ENCODE measurements around the gene RNF19B. TPM values are rescaled to one million over a fixed set of nuclear protein-coding genes. Genes with fewer than 3 reads are reported as not detected.

The RNF19B gene, protein sequence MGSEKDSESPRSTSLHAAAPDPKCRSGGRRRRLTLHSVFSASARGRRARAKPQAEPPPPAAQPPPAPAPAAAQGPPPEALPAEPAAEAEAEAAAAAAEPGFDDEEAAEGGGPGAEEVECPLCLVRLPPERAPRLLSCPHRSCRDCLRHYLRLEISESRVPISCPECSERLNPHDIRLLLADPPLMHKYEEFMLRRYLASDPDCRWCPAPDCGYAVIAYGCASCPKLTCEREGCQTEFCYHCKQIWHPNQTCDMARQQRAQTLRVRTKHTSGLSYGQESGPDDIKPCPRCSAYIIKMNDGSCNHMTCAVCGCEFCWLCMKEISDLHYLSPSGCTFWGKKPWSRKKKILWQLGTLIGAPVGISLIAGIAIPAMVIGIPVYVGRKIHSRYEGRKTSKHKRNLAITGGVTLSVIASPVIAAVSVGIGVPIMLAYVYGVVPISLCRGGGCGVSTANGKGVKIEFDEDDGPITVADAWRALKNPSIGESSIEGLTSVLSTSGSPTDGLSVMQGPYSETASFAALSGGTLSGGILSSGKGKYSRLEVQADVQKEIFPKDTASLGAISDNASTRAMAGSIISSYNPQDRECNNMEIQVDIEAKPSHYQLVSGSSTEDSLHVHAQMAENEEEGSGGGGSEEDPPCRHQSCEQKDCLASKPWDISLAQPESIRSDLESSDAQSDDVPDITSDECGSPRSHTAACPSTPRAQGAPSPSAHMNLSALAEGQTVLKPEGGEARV
- 100 to 1,000 TPM in 1 of 3 donors, 10 to 100 TPM in 2; 44.2 to 110 (median 54.3) TPM for total RNA-seq
- total RNA-seq (2013), result 22.1 TPM

DNA sequence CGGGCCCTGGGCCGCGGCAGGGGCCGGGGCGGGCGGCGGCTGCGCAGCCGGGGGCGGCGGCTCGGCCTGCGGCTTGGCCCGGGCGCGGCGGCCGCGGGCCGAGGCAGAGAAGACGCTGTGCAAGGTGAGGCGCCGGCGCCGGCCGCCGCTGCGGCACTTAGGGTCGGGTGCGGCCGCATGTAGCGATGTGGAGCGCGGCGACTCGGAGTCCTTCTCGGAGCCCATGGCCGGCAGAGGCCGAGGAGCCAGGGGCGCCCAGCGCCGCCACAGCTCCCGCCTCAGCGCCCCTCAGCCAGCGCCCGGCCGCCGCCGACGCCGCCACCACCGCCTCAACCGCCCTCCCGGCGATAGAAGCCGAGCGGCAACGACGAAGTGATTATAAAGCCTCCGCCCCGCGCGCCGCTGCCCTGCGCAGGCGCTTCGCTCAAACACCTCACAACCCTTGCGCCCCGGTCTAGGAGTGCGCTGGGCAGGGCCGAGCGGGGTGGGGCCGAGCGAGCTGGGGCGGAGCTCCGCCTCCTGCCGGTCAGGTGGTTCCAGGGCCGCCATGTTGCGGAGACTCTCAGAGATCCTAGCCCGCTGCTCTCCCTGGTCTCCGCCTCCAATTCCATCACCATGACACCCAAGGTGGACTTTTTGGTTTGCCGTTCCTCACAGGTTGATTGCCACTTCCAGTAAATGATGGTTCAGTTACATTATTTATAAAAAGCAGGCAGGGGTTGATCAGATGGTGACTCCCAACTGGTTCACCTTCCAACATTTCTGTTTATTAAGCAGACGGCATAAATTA, at the start of gene RNF19B:
Gene RNF19B (minus strand): TSS at position 349 of the 790 bp plus-strand sequence. CDS start 124 bp downstream, at position 225.
- 1% methylated on average over 82 of the region's 83 CpGs for WGBS (ENCODE audit: insufficient coverage)
- Histone ChIP-seq H3K27ac (ENCODE audit: low read length) (peak within 1 kb of the TSS; percentile 80), H3K9me3 (ENCODE audit: control insufficient read depth, insufficient read depth, low read length) (no peaks in the 10 kb centered on the region), H3K36me3 (ENCODE audit: control insufficient read depth, insufficient read depth, low read length) (no peaks in the 10 kb centered on the region), H3K4me1 (ENCODE audit: control insufficient read depth, insufficient read depth, low read length) (peaks cover 18% of the 10 kb centered on the region), H3K27me3 (ENCODE audit: control insufficient read depth, insufficient read depth, low read length) (no peaks in the 10 kb centered on the region), H3K4me3 (ENCODE audit: low read length) (peak within 1 kb of the TSS; percentile 67)
- TF ChIP-seq, protein P1, sequence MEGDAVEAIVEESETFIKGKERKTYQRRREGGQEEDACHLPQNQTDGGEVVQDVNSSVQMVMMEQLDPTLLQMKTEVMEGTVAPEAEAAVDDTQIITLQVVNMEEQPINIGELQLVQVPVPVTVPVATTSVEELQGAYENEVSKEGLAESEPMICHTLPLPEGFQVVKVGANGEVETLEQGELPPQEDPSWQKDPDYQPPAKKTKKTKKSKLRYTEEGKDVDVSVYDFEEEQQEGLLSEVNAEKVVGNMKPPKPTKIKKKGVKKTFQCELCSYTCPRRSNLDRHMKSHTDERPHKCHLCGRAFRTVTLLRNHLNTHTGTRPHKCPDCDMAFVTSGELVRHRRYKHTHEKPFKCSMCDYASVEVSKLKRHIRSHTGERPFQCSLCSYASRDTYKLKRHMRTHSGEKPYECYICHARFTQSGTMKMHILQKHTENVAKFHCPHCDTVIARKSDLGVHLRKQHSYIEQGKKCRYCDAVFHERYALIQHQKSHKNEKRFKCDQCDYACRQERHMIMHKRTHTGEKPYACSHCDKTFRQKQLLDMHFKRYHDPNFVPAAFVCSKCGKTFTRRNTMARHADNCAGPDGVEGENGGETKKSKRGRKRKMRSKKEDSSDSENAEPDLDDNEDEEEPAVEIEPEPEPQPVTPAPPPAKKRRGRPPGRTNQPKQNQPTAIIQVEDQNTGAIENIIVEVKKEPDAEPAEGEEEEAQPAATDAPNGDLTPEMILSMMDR (IDR thresholded peaks at IDR 0.05), result no peak
- peak; percentile 90 to 98 (median 92) for ATAC-seq
- peak within 1 kb of the TSS; percentile 92 for H3K4me3 Mint-ChIP-seq
- H3K9me3 Mint-ChIP-seq, result no peaks in the 10 kb centered on the region
- peak; percentile 90 to 96 for DNase-seq
- peaks cover 0 to 10% of the 10 kb centered on the region in 2 donors for H3K27me3 Mint-ChIP-seq (ENCODE audit: low read depth in 2 of 2)
- peak within 1 kb of the TSS; percentile 90 to 91 for H3K27ac Mint-ChIP-seq
- H3K36me3 Mint-ChIP-seq, result no peaks in the 10 kb centered on the region
- intact Hi-C loops (cut with micrococcal nuclease), result loop anchor here (1.0 kb wide), 1 partner anchor 17 kb away; no protein-coding TSS in a partner anchor
- peaks cover 36 to 40% of the 10 kb centered on the region in 2 donors for H3K4me1 Mint-ChIP-seq

- no peak for DNase-seq
- Mint-ChIP-seq H3K4me3 (no peak overlapping the region), H3K27ac (no peak overlapping the region), H3K27me3 (ENCODE audit: low read depth in 2 of 2) (no peaks in the 10 kb centered on the region), H3K36me3 (peaks cover 39% of the 10 kb centered on the region), H3K4me1 (no peaks in the 10 kb centered on the region), H3K9me3 (no peaks in the 10 kb centered on the region)
- TF ChIP-seq, protein P1 (IDR thresholded peaks at IDR 0.05), result no peak
- no peak overlapping the region for H3K4me3 ChIP-seq (ENCODE audit: low read length)
- 94% methylated on average over 1 of the region's 1 CpG for WGBS (ENCODE audit: insufficient coverage)
- no peaks in the 10 kb centered on the region for H3K27me3 ChIP-seq (ENCODE audit: control insufficient read depth, insufficient read depth, low read length)
- H3K36me3 ChIP-seq (ENCODE audit: control insufficient read depth, insufficient read depth, low read length), result peaks cover 63% of the 10 kb centered on the region
- no peaks in the 10 kb centered on the region for H3K4me1 ChIP-seq (ENCODE audit: control insufficient read depth, insufficient read depth, low read length)
- intact Hi-C loops (cut with micrococcal nuclease), result no loop called here
- H3K27ac ChIP-seq (ENCODE audit: low read length), result no peak overlapping the region
- H3K9me3 ChIP-seq (ENCODE audit: control insufficient read depth, insufficient read depth, low read length), result no peaks in the 10 kb centered on the region
- ATAC-seq, result no peak
Observed at GRCh38 chr1:33013791-33014190, 49.2 kb upstream of the RNF19B start.

GRCh38 chr1:33012165-33012564, 47.6 kb upstream of the RNF19B start:
- Histone ChIP-seq H3K27ac (ENCODE audit: low read length) (no peak overlapping the region), H3K27me3 (ENCODE audit: control insufficient read depth, insufficient read depth, low read length) (no peaks in the 10 kb centered on the region), H3K36me3 (ENCODE audit: control insufficient read depth, insufficient read depth, low read length) (peaks cover 63% of the 10 kb centered on the region), H3K9me3 (ENCODE audit: control insufficient read depth, insufficient read depth, low read length) (no peaks in the 10 kb centered on the region), H3K4me3 (ENCODE audit: low read length) (no peak overlapping the region), H3K4me1 (ENCODE audit: control insufficient read depth, insufficient read depth, low read length) (no peaks in the 10 kb centered on the region)
- Mint-ChIP-seq H3K36me3 (peaks cover 32% of the 10 kb centered on the region), H3K27ac (no peak overlapping the region), H3K4me1 (no peaks in the 10 kb centered on the region), H3K9me3 (no peaks in the 10 kb centered on the region), H3K27me3 (ENCODE audit: low read depth in 2 of 2) (no peaks in the 10 kb centered on the region), H3K4me3 (no peak overlapping the region)
- 91% methylated on average over 3 of the region's 3 CpGs for WGBS (ENCODE audit: insufficient coverage)
- TF ChIP-seq, protein P1 (IDR thresholded peaks at IDR 0.05), result no peak
- no peak for DNase-seq
- intact Hi-C loops (cut with micrococcal nuclease), result no loop called here
- ATAC-seq, result no peak

Data from natural killer cell (primary cell).